HG03097 (cell line): ENCODE measurements around the gene DBI.
A peak's percentile ranks its signal among the peaks of the same experiment; 100 is the strongest.

Source experiments
- ATAC-seq: cut with Tn5 transposase; IDR thresholded peaks from one replicate; pipeline ENCODE4 v1.9.1; 2021; ENCODE audit not compliant: unreplicated experiment, low FRiP score

Gene DBI

GRCh38 chr2:119366649-119367471 lies at the start of gene DBI, which contains the start of gene C2orf76:
Gene DBI (plus strand): TSS chr2:119366977. CDS start chr2:119367052, 75 bp downstream.
Gene C2orf76 (minus strand): TSS chr2:119366834. CDS start chr2:119339959, 26,875 bp downstream.
- ATAC-seq, result peak; percentile 96

GRCh38 chr2:119317554-119317953 lies 49.2 kb upstream of the DBI start:
- no peak for ATAC-seq

- ATAC-seq, result no peak
Observed at GRCh38 chr2:119319593-119319992, 47.2 kb upstream of the DBI start.

- ATAC-seq, result no peak
Observed at GRCh38 chr2:119323459-119323858, 43.3 kb upstream of the DBI start.

- ATAC-seq, result no peak
Observed at GRCh38 chr2:119324685-119325270, 42.0 kb upstream of the DBI start.

- ATAC-seq, result no peak
Observed at GRCh38 chr2:119326938-119327337, 39.8 kb upstream of the DBI start.

GRCh38 chr2:119327431-119327830 lies 39.3 kb upstream of the DBI start:
- no peak for ATAC-seq

- ATAC-seq, result no peak
Observed at GRCh38 chr2:119332953-119333352, 33.8 kb upstream of the DBI start.

- no peak for ATAC-seq
Observed at GRCh38 chr2:119333360-119333759, 33.4 kb upstream of the DBI start.

- no peak for ATAC-seq
Observed at GRCh38 chr2:119333833-119334232, 32.9 kb upstream of the DBI start.

GRCh38 chr2:119337749-119338148 lies 29.0 kb upstream of the DBI start:
- ATAC-seq, result no peak

GRCh38 chr2:119338272-119338671 lies 28.5 kb upstream of the DBI start:
- ATAC-seq, result no peak

- peak; percentile 97 for ATAC-seq
Observed at GRCh38 chr2:119338826-119339561, 27.8 kb upstream of the DBI start.

- no peak for ATAC-seq
Observed at GRCh38 chr2:119339562-119339923, 27.2 kb upstream of the DBI start.

- ATAC-seq, result no peak
Observed at GRCh38 chr2:119341684-119342083, 25.1 kb upstream of the DBI start.

GRCh38 chr2:119349289-119349688 lies 17.5 kb upstream of the DBI start:
- ATAC-seq, result no peak

GRCh38 chr2:119350311-119350998 lies 16.3 kb upstream of the DBI start:
- ATAC-seq, result no peak

- peak; percentile 93 for ATAC-seq
Observed at GRCh38 chr2:119352357-119352756, 14.4 kb upstream of the DBI start.

GRCh38 chr2:119354860-119355259 lies 11.9 kb upstream of the DBI start:
- no peak for ATAC-seq

- ATAC-seq, result no peak
Observed at GRCh38 chr2:119359774-119360173, 7.0 kb upstream of the DBI start.

GRCh38 chr2:119360423-119360966 lies 6.3 kb upstream of the DBI start:
- ATAC-seq, result no peak
